Measurements from ENCODE around the gene JPT1.

GRCh38 chr17:75090871-75091854, 63.1 kb downstream of the JPT1 start:
- TF ChIP-seq CTCF (IDR thresholded peaks at IDR 0.05), result no peak
- TF ChIP-seq POLR2A (IDR thresholded peaks at IDR 0.05), result no peak
- peak in 1 of 3 donors; percentile 38 for TF ChIP-seq POLR2AphosphoS5 (IDR thresholded peaks at IDR 0.05)
- no peak for TF ChIP-seq EP300 (IDR thresholded peaks at IDR 0.05)

Measured in stomach (tissue), 4 donors.